T-helper 1 cell treated with Interleukin-12 subunit alpha and Interleukin-12 subunit beta and Interleukin-4 antibody, amounts not matched to agents 30 ng/mL and 1 ng/mL, for 36 hours (primary cell): ENCODE results near the gene FCHSD2. TPM values are rescaled to one million over a fixed set of nuclear protein-coding genes. Genes with fewer than 3 reads are reported as not detected.
"Not testable (repeated sequence)": the region's sequence is repeated elsewhere in the genome, so short reads cannot be mapped to it uniquely, and the experiment has no call there.

Source experiments
- intact Hi-C: fragments of 100-400 bp; cut with micrococcal nuclease; formaldehyde crosslinking; loops from one replicate; pipeline ENCODE4 v1.15.1; 2024
- total RNA-seq: library from RNA; stranded (reverse); gene quantifications from 2 replicates; pipeline ENCODE4 v1.2.3, GENCODE V29; 2022

FCHSD2 gene
- total RNA-seq, 1 donor from 2014 or later = 62.6 TPM

- intact Hi-C loops = no loop called here
Measured at GRCh38 chr11:72940417-72940816, 201.7 kb downstream of the FCHSD2 start.

DNA sequence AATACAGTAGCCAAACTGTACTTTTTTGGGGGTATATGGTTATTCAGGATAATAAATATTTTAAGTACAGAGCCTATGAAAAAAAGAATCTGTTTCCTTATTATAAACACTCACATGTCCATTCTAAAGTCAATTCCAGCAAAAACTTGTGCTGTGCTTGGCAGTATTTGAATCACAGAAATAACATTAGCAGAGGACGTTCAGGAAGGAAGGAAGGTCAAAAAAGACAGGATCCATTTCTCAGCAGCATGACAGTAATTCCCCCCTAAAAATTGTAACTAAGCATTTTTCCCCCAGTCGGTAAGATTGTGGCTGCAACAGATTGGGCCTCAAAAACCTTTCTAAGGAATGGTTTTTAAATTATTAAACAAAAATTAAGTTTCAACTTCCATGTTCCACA, 203.1 kb downstream of the FCHSD2 start:
- intact Hi-C loops = no loop called here

DNA sequence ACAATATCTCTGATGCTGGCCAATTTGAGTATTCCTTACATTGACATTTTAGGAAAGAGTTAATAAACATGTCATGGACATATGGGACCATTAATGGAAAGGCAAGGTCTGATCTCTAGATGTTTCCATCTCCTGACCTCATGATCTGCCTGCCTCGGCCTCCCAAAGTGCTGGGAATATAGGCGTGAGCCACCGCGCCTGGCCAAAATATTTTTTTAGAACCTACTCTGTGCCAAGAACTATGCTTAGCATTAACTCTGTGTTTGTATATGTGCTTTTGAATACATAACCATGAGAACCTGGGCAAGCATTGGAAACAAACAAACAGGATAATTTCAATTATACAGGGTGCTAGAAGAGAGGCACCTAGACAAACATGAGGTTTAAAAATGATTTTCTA, 204.7 kb downstream of the FCHSD2 start:
- intact Hi-C loops = no loop called here

- intact Hi-C loops = no loop called here
Measured at GRCh38 chr11:72935700-72936099, 206.4 kb downstream of the FCHSD2 start.

GRCh38 chr11:72932132-72932570, 210.0 kb downstream of the FCHSD2 start:
- intact Hi-C loops = no loop called here

DNA sequence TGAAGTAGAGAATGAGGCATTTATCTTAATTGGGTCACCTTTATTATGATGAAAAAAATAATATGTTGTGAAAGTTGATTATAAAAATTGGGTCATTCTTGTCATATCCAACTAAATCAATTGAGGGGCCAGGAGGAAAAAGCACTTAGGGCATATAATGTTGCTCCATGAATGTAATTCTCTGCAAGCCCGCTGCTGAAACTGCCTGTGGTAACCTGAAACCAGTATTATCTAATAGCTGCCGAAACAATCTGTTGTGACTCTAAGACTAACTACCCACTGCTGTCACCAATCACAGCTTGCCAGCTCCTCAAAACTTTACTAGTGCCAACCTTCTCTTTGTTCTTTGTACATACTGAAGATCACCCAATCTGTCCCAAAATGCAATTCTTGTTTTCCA, 212.1 kb downstream of the FCHSD2 start:
- intact Hi-C loops = no loop called here

GRCh38 chr11:72929256-72929655, 212.9 kb downstream of the FCHSD2 start:
- intact Hi-C loops = no loop called here

- intact Hi-C loops = no loop called here
Measured at GRCh38 chr11:72927380-72927779, 214.7 kb downstream of the FCHSD2 start.

DNA sequence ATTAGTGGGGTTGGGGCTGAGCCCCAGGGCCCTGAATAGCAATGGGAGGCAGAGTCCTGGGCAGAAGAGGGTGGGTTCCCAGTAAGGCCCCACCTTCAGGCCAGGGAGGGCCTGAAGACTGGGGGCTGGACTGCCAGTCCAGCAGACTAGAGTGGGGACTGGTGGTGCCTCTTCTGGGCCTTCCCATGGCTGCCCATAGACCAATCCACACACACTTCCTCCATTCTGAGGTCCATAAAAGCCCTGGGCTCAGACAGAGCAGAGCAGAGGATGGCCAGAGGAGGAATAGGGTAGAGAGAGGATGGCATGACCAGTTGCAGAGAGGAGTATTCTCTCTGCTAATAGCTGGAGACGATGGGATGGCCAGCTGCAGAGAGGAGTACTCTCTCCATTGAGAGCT, 216.0 kb downstream of the FCHSD2 start:
- intact Hi-C loops = no loop called here

DNA sequence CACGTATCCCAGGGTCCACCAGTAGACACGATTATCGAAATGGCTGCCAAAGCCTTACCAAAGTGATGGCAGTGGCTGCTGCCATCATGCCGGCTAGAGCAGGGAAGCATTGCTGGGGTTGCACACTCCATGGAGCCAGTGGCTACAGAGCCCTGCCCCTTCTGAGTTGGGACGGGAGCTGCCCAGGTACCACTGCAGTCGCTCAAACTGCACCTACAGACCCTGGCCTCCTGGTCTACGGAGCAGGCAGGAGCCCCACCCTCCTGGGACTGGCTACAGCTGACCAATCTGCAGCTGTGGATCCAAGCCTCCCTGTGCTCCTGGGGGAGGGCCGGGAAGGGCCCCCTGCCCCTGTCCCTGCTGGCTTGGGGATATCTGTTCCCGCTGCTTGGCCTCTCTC, 216.5 kb downstream of the FCHSD2 start:
- intact Hi-C loops = loop anchor here (2.0 kb wide), 1 partner anchor 217 kb away; the partner anchor contains the start of gene FCHSD2

DNA sequence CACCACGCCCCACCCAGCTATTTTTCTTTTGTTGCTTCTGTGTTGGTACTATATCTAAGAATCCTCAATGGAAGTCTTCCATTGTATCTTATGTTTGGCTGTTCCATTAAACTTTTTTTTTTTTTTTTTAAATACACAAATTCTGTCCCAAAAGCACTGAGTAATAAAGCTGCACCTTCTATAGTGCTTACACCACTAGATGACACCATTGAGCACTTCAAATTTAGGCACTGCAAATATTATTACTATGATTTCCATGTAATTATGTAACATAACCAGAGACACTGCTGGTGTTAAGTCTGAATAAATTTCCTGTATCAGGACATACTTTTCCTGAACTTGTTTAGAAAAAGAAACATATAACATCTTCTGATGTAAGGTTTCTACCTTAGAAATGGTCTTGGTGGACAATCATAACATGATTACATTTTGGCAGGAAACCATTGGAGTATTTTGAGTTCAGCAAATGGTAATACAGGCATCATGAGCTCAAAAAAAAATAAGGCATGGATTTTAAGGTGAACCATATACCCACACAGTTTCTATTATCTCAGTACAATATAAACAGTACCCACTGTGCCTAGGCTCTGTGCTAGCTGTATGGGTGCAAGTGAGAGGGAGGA, 217.4 kb downstream of the FCHSD2 start:
- intact Hi-C loops = loop anchor here (1.0 to 2.0 kb wide), 4 partner anchors 199 to 254 kb away; partner anchors contain the start of gene FCHSD2

- intact Hi-C loops = no loop called here
Measured at GRCh38 chr11:72921028-72921716, 220.9 kb downstream of the FCHSD2 start.

- intact Hi-C loops = no loop called here
Measured at GRCh38 chr11:72920001-72920400, 222.1 kb downstream of the FCHSD2 start.

GRCh38 chr11:72918851-72919250, 223.3 kb downstream of the FCHSD2 start:
- intact Hi-C loops = no loop called here

DNA sequence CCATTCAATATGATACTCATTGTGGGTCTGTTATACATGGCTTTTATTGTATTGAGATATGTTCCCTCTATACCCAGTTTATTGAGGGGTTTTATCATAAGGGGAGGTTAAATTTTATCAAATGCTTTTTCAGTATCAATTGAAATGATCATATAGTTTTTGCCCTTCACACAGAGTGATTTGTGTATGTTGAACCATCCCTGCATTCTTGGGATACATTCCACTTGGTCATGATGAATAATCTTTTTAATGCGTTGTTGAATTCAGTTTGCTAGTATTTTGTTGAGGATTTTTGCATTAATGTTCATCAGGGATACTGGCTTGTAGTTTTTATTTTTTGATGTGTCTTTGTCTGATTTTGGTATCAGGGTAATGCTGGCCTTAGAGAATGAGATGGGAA, 229.9 kb downstream of the FCHSD2 start:
- intact Hi-C loops = no loop called here

DNA sequence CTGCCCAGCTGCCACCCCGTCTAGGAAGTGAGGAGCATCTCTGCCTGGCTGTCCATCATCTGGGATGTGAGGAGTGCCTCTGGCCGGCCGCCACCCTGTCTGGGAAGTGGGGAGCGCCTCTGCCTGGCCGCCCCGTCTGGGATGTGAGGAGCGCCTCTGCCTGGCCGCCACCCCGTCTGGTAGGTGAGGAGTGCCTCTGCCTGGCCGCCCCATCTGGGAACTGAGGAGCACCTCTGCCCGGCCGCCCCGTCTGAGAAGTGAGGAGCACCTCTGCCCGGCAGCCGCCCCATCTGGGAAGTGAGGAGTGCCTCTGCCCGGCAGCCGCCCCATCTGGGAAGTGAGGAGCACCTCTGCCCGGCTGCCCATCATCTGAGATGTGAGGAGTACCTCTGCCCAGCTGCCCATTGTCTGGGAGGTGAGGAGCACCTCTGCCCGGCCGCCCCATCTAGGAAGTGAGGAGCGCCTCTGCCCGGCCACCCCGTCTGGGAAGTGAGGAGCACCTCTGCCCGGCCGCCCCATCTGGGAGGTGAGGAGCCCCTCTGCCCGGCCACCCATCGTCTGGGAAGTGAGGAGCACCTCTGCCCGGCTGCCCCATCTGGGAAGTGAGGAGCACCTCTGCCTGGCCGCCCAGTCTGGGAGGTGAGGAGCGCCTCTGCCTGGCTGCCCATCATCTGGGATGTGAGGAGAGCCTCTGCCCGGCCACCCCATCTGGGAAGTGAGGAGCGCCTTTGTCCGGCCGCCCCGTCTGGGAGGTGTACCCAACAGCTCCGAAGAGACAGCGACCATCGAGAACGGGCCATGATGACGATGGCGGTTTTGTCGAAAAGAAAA, 232.3 kb downstream of the FCHSD2 start:
- intact Hi-C loops = not testable (repeated sequence)

GRCh38 chr11:72908032-72908676, 234.0 kb downstream of the FCHSD2 start:
- intact Hi-C loops = no loop called here

- intact Hi-C loops = no loop called here
Measured at GRCh38 chr11:72904016-72904415, 238.1 kb downstream of the FCHSD2 start.

- intact Hi-C loops = no loop called here
Measured at GRCh38 chr11:72901374-72901773, 240.7 kb downstream of the FCHSD2 start.

GRCh38 chr11:72900013-72900412, 242.1 kb downstream of the FCHSD2 start:
- intact Hi-C loops = no loop called here

- intact Hi-C loops = no loop called here
Measured at GRCh38 chr11:72899238-72899637, 242.9 kb downstream of the FCHSD2 start.

- intact Hi-C loops = no loop called here
Measured at GRCh38 chr11:72897506-72897905, 244.6 kb downstream of the FCHSD2 start.
